ENCODE measurements around the gene TRMO. TPM values are rescaled to one million over a fixed set of nuclear protein-coding genes. Genes with fewer than 3 reads are reported as not detected.

Gene TRMO
- total and polyA plus RNA-seq, 2 of the 13 experiments (the other 11 are each of a cell fraction or from before 2014, with no cell fraction given): 8.7 to 18.6 TPM

DNA sequence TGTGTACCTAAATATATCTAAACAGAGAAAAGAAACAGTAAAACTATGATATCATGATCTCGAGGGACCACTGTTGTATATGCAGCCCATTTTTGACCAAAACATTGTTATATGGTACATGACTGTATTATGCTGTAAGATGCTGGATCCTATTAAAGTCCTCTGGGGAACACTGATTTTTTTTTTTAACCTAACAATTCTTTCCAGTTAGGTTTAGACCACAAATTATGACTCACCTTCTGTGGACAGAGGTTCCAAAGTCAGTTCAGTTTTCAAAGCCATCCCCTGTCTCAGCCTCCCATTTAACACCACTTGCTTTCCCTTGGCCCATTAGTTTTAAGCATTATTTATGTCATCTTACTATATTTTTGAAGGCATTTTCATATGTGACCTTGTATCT is 27.1 kb downstream of the TRMO start:
- no peaks in the 10 kb centered on the region for H3K27me3 ChIP-seq (ENCODE audit: control insufficient read depth in 1 of 2, insufficient read depth in 2 of 2, low read length in 2 of 2)
- no peaks in the 10 kb centered on the region for H4K20me1 ChIP-seq (ENCODE audit: insufficient read depth, low read length)
- no TSS peak for BruUV-seq (replicated peaks)
- H3K27ac ChIP-seq (ENCODE audit: extremely low read length, insufficient read depth, low read length): no peak overlapping the region
- no peak overlapping the region for H3K9ac ChIP-seq (ENCODE audit: insufficient read depth, low read depth, low read length)
- intact Hi-C loops (cut with micrococcal nuclease; ENCODE audit: unreplicated experiment) (no loop called here), in situ Hi-C loops (cut with HindIII; ENCODE audit: extremely low pct_ligation_motif_present, low pct_unique_long_range_greater_than_20kb) (no loop called here)
- H3K36me3 ChIP-seq (replicated peaks in 1 of 2; ENCODE audit: control insufficient read depth in 1 of 2, insufficient read depth in 2 of 2, low read length in 2 of 2): peaks cover 0 to 1% of the 10 kb centered on the region in 2 experiments; a peak in 1 of 5 replicates
- no peaks in the 10 kb centered on the region for H3K9me3 ChIP-seq (ENCODE audit: low read length)
- ChIA-PET POLR2A (no interaction called here), CTCF (ENCODE audit: low intra/inter-chr PET ratio, low total read pairs) (no interaction called here)
- TF ChIP-seq ZNF782 (CRISPR knock-in tag; IDR thresholded peaks at IDR 0.05; ENCODE audit: borderline replicate concordance) (no peak), ZNF775 (CRISPR knock-in tag; IDR thresholded peaks at IDR 0.05; ENCODE audit: borderline replicate concordance) (no peak), GABPB1 (CRISPR knock-in tag; IDR thresholded peaks at IDR 0.05) (no peak), ARNTL (CRISPR knock-in tag; IDR thresholded peaks at IDR 0.05) (no peak)
- TF ChIP-seq, protein P1, sequence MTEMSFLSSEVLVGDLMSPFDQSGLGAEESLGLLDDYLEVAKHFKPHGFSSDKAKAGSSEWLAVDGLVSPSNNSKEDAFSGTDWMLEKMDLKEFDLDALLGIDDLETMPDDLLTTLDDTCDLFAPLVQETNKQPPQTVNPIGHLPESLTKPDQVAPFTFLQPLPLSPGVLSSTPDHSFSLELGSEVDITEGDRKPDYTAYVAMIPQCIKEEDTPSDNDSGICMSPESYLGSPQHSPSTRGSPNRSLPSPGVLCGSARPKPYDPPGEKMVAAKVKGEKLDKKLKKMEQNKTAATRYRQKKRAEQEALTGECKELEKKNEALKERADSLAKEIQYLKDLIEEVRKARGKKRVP (CRISPR knock-in tag; IDR thresholded peaks at IDR 0.05): no peak
- WGBS (ENCODE audit: low lambda C conversion rate): 45% methylated on average over 1 of the region's 1 CpG
- DNase-seq (ENCODE audit: low spot score) (no peak), ATAC-seq (no peak), FAIRE-seq (no peak)
- H2AFZ ChIP-seq (ENCODE audit: low read length): no peak overlapping the region
- H3K4me2 ChIP-seq (ENCODE audit: low read depth, low read length): no peak overlapping the region
- H3K4me1 ChIP-seq (ENCODE audit: insufficient read depth, low read length): peaks cover 1% of the 10 kb centered on the region
- H3K4me3 ChIP-seq (replicated peaks in 1 of 3; ENCODE audit: insufficient read depth in 1 of 3, low read depth in 2 of 3, low read length in 3 of 3): no peak overlapping the region
- no peaks in the 10 kb centered on the region for H3K79me2 ChIP-seq (ENCODE audit: insufficient read depth, low read length)

DNA sequence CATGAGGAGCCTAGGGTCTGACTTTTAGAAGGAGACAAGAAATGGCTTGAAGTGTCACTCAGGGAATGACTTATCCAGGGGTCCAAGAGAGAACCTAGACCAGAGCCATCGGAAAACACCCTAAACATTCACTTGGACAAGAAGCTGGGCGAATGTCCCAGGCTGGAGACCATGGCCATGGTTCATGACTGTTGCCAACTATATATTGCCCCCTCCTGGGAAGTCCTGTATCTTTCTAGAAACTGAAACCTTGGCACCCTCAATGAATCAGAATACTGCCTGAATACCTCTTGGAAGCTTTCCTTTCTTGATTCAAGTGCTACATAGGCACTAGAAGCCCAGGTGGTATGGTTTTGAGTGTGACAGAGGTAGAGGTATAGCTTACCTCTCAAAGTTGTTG is 29.9 kb downstream of the TRMO start:
- Histone ChIP-seq H3K27ac (ENCODE audit: extremely low read length, insufficient read depth, low read length) (no peak overlapping the region), H3K36me3 (replicated peaks in 1 of 2; ENCODE audit: control insufficient read depth in 1 of 2, insufficient read depth in 2 of 2, low read length in 2 of 2) (no peaks in the 10 kb centered on the region), H3K9ac (ENCODE audit: insufficient read depth, low read depth, low read length) (no peak overlapping the region), H3K4me3 (replicated peaks in 1 of 3; ENCODE audit: insufficient read depth in 1 of 3, low read depth in 2 of 3, low read length in 3 of 3) (no peak overlapping the region), H3K4me1 (ENCODE audit: insufficient read depth, low read length) (no peaks in the 10 kb centered on the region), H3K79me2 (ENCODE audit: insufficient read depth, low read length) (no peaks in the 10 kb centered on the region), H3K27me3 (ENCODE audit: control insufficient read depth in 1 of 2, insufficient read depth in 2 of 2, low read length in 2 of 2) (peaks cover 0 to 9% of the 10 kb centered on the region in 2 experiments; a peak in 1 of 5 replicates), H3K9me3 (ENCODE audit: low read length) (no peaks in the 10 kb centered on the region), H3K4me2 (ENCODE audit: low read depth, low read length) (no peak overlapping the region), H4K20me1 (ENCODE audit: insufficient read depth, low read length) (no peaks in the 10 kb centered on the region), H2AFZ (ENCODE audit: low read length) (no peak overlapping the region)
- no TSS peak for BruUV-seq (replicated peaks)
- in situ Hi-C loops (cut with HindIII; ENCODE audit: extremely low pct_ligation_motif_present, low pct_unique_long_range_greater_than_20kb): loop anchor here (5.0 kb wide), 1 partner anchor 180 kb away; no protein-coding TSS in a partner anchor
- TF ChIP-seq TCF12 (IDR thresholded peaks at IDR 0.05) (no peak), TCF12 (CRISPR knock-in tag; IDR thresholded peaks at IDR 0.05) (no peak), ZNF331 (CRISPR knock-in tag; IDR thresholded peaks at IDR 0.05) (no peak), CTCF (CRISPR knock-in tag; IDR thresholded peaks at IDR 0.05) (0 out of 2 replicates have a peak, but pooled peaks have one; percentile 18)
- intact Hi-C loops (cut with micrococcal nuclease; ENCODE audit: unreplicated experiment): loop anchor here (1.0 kb wide), 1 partner anchor 182 kb away; no protein-coding TSS in a partner anchor
- DNase-seq (ENCODE audit: low spot score): no peak
- FAIRE-seq: no peak
- ChIA-PET CTCF (ENCODE audit: low intra/inter-chr PET ratio, low total read pairs) (no interaction called here), POLR2A (no interaction called here)
- peak; percentile 37 for ATAC-seq
- 40% methylated on average over 2 of the region's 2 CpGs for WGBS (ENCODE audit: low lambda C conversion rate)
